DOHH2 (cell line): Measurements from ENCODE around the gene ARHGAP4.

Source experiments
- CTCF ChIP-seq: fragments of 200-600 bp; sonication (generic); IDR thresholded peaks from one replicate; pipeline ENCODE4 v1.5.1; 2014; ENCODE audit warnings: antibody characterized with exemption, mild to moderate bottlenecking, low read depth, low read length; ENCODE audit not compliant: poor library complexity, severe bottlenecking
- EZH2phosphoT487 ChIP-seq: fragments of 200-600 bp; sonication (generic); IDR thresholded peaks from 2 replicates; pipeline ENCODE4 v1.6.1; 2017; ENCODE audit warnings: borderline replicate concordance, mild to moderate bottlenecking, antibody characterized with exemption, low read length, moderate library complexity, mixed read lengths

- TF ChIP-seq CTCF, result no peak
- no peak for TF ChIP-seq EZH2phosphoT487
These were observed 50.0 kb downstream of the ARHGAP4 start for GRCh38 chrX:153876112-153876491.
